IMR-90 (cell line): Measurements from ENCODE around the gene MGAT5. TPM values are rescaled to one million over a fixed set of nuclear protein-coding genes. Genes with fewer than 3 reads are reported as not detected.

ENCODE experiments used
- ATAC-seq: fragments of 200-7000 bp; cut with Tn5 transposase; 2 replicates; pipeline ENCODE4 v1.9.1; 2020; ENCODE audit warnings: low read depth, mild to moderate bottlenecking, moderate library complexity
- BruUV-seq: library from RNA; stranded (reverse); fragments of 400-500 nt; replicated peaks from 2 replicates; lab custom pipeline; 2021; lab: Mats Ljungman, UMichigan
- CTCF ChIA-PET: fragments of 300-600 bp; formaldehyde crosslinking; extraction: SDS; loops from one replicate; lab custom pipeline; 2021; ENCODE audit warnings: antibody characterized with exemption; lab: Yijun Ruan, JAX
- POLR2A ChIA-PET: fragments of 300-600 bp; sonication (Branson Sonifier 250); formaldehyde crosslinking; loops from one replicate; lab custom pipeline; 2022; ENCODE audit warnings: antibody characterized with exemption; ENCODE audit not compliant: unreplicated experiment; lab: Charles Lee
- DNase-seq: peaks from one replicate; pipeline ENCODE4 v3.0.0; 2013
- H2AFZ ChIP-seq: replicated peaks from 2 replicates; pipeline ENCODE3; 2013; ENCODE audit warnings: low read length, mild to moderate bottlenecking; ENCODE audit not compliant: poor library complexity
- H2AK5ac ChIP-seq: 2 replicates; pipeline ENCODE4 v1.6.1; 2013; ENCODE audit warnings: low read depth, low read length, inconsistent platforms
- H2AK9ac ChIP-seq: replicated peaks from 2 replicates; pipeline ENCODE3; 2013; ENCODE audit warnings: mild to moderate bottlenecking, low read depth, low read length, moderate library complexity; ENCODE audit not compliant: poor library complexity
- H2BK120ac ChIP-seq: 2 replicates; pipeline ENCODE4 v1.6.1; 2013; ENCODE audit warnings: low read depth, low read length, inconsistent platforms
- H2BK15ac ChIP-seq: 3 replicates; pipeline ENCODE4 v1.6.1; 2013; ENCODE audit warnings: low read depth, low read length, inconsistent platforms
- H2BK20ac ChIP-seq: 2 replicates; pipeline ENCODE4 v1.6.1; 2013; ENCODE audit warnings: low read depth, mild to moderate bottlenecking, inconsistent platforms, low read length, moderate library complexity
- H2BK5ac ChIP-seq: 2 replicates; pipeline ENCODE4 v1.6.1; 2013; ENCODE audit warnings: mild to moderate bottlenecking, low read depth, low read length, inconsistent platforms; ENCODE audit not compliant: poor library complexity, severe bottlenecking
- H3K14ac ChIP-seq: replicated peaks from 2 replicates; pipeline ENCODE4 v1.6.1; 2013; ENCODE audit warnings: low read depth, low read length, inconsistent platforms
- H3K18ac ChIP-seq: 2 replicates; pipeline ENCODE4 v1.6.1; 2013; ENCODE audit warnings: low read depth, low read length, control low read depth
- H3K23ac ChIP-seq: 2 replicates; pipeline ENCODE4 v1.6.1; 2013; ENCODE audit warnings: low read depth, low read length, inconsistent platforms
- H3K27ac ChIP-seq: 2 replicates; pipeline ENCODE4 v1.5.1; 2013; ENCODE audit warnings: mild to moderate bottlenecking, control low read depth, low read length; ENCODE audit not compliant: insufficient read depth
- H3K27me3 ChIP-seq: 2 replicates; pipeline ENCODE4 v1.6.1; 2013; ENCODE audit warnings: low read length; ENCODE audit not compliant: control insufficient read depth, insufficient read depth
- H3K36me3 ChIP-seq: 2 replicates; pipeline ENCODE4 v1.6.1; 2013; ENCODE audit warnings: low read length, mixed read lengths; ENCODE audit not compliant: control insufficient read depth, insufficient read depth
- H3K4ac ChIP-seq: 2 replicates; pipeline ENCODE4 v1.6.1; 2013; ENCODE audit warnings: low read depth, low read length, inconsistent platforms
- H3K4me1 ChIP-seq: 2 replicates; pipeline ENCODE4 v1.6.1; 2013; ENCODE audit warnings: low read length, mixed read lengths; ENCODE audit not compliant: control insufficient read depth, insufficient read depth
- H3K4me2 ChIP-seq: 2 replicates; pipeline ENCODE4 v1.6.1; 2013; ENCODE audit warnings: low read depth, mild to moderate bottlenecking, control low read depth, low read length, moderate library complexity
- H3K4me3 ChIP-seq: 2 replicates; pipeline ENCODE4 v1.5.1; 2013; ENCODE audit warnings: low read depth, mild to moderate bottlenecking, control low read depth, low read length, moderate library complexity; ENCODE audit not compliant: insufficient read depth
- H3K56ac ChIP-seq: 2 replicates; pipeline ENCODE4 v1.6.1; 2013; ENCODE audit warnings: low read length, inconsistent platforms; ENCODE audit not compliant: insufficient read depth; ENCODE audit errors: extremely low read depth
- H3K79me1 ChIP-seq, 2 experiments: 2 replicates each; pipeline ENCODE4 v1.6.1; 2013; ENCODE audit warnings: low read length in 2 of 2, inconsistent platforms in 1 of 2, low read depth in 1 of 2
- H3K9ac ChIP-seq: 2 replicates; pipeline ENCODE4 v1.6.1; 2013; ENCODE audit warnings: low read depth, low read length, control low read depth
- H3K9me1 ChIP-seq: 2 replicates; pipeline ENCODE4 v1.6.1; 2013; ENCODE audit warnings: low read length, inconsistent platforms; ENCODE audit not compliant: insufficient read depth
- H3K9me3 ChIP-seq: 2 replicates; pipeline ENCODE4 v1.6.1; 2013; ENCODE audit warnings: low read length; ENCODE audit not compliant: control insufficient read depth, insufficient read depth
- H4K20me1 ChIP-seq: 2 replicates; pipeline ENCODE4 v1.6.1; 2013; ENCODE audit warnings: low read length, inconsistent platforms; ENCODE audit not compliant: insufficient read depth
- H4K5ac ChIP-seq: 2 replicates; pipeline ENCODE4 v1.6.1; 2013; ENCODE audit warnings: mild to moderate bottlenecking, low read depth, low read length, control low read depth
- H4K8ac ChIP-seq, 2 experiments: 2 replicates each; pipeline ENCODE4 v1.6.1; 2013; ENCODE audit warnings: low read depth in 2 of 2, low read length in 2 of 2, control low read depth in 1 of 2, inconsistent platforms in 1 of 2
- H4K91ac ChIP-seq: 2 replicates; pipeline ENCODE4 v1.6.1; 2013; ENCODE audit warnings: low read depth, low read length, inconsistent platforms; ENCODE audit not compliant: insufficient read depth
- CTCF ChIP-seq: conservative IDR thresholded peaks from 2 replicates; pipeline ENCODE4 v1.5.1; 2012; ENCODE audit warnings: mild to moderate bottlenecking, low read depth, low read length, improper control_type of control experiment
- ELK1 ChIP-seq: fragments of 150-350 bp; IDR thresholded peaks from 2 replicates; pipeline ENCODE4 v1.6.1; 2016; ENCODE audit warnings: low read depth, mild to moderate bottlenecking, low read length, moderate library complexity, borderline replicate concordance
- FOS ChIP-seq: fragments of 150-350 bp; IDR thresholded peaks from 2 replicates; pipeline ENCODE4 v1.6.1; 2016; ENCODE audit warnings: low read depth, low read length
- MAFK ChIP-seq: IDR thresholded peaks from 2 replicates; pipeline ENCODE4 v1.6.1; 2012; ENCODE audit warnings: low read depth, low read length, improper control_type of control experiment
- MAZ ChIP-seq: IDR thresholded peaks from 2 replicates; pipeline ENCODE4 v1.6.1; 2012; ENCODE audit warnings: low read depth, mild to moderate bottlenecking, low read length, improper control_type of control experiment, moderate library complexity, borderline replicate concordance
- MXI1 ChIP-seq: IDR thresholded peaks from 2 replicates; pipeline ENCODE4 v1.6.1; 2012; ENCODE audit warnings: low read depth, mild to moderate bottlenecking, low read length, moderate library complexity, borderline replicate concordance
- NFE2L2 ChIP-seq: fragments of 150-350 bp; IDR thresholded peaks from 2 replicates; pipeline ENCODE4 v1.6.1; 2016; ENCODE audit warnings: low read depth, mild to moderate bottlenecking, low read length
- POLR2A ChIP-seq: IDR thresholded peaks from 2 replicates; pipeline ENCODE4 v1.6.1; 2012; ENCODE audit warnings: mild to moderate bottlenecking, low read depth, low read length
- RAD21 ChIP-seq: IDR thresholded peaks from 2 replicates; pipeline ENCODE4 v1.6.1; 2012; ENCODE audit warnings: low read length, improper control_type of control experiment
- RCOR1 ChIP-seq: IDR thresholded peaks from 2 replicates; pipeline ENCODE4 v1.6.1; 2012; ENCODE audit warnings: mild to moderate bottlenecking, low read length, improper control_type of control experiment; ENCODE audit not compliant: insufficient replicate concordance
- RFX5 ChIP-seq: IDR thresholded peaks from 2 replicates; pipeline ENCODE4 v1.8.0; 2012; ENCODE audit warnings: low read depth, mild to moderate bottlenecking, low read length, moderate library complexity
- SMC3 ChIP-seq: fragments of 150-350 bp; IDR thresholded peaks from 2 replicates; pipeline ENCODE4 v1.6.1; 2016; ENCODE audit warnings: low read depth, mild to moderate bottlenecking, antibody characterized with exemption, low read length, moderate library complexity
- WGBS, 2 experiments: methylation state at CpG; one replicate each; pipeline versions ENCODE4 v1.1.5 to v1.1.7; 2013; ENCODE audit warnings: missing lambda C conversion rate in 2 of 2; ENCODE audit not compliant: insufficient read length in 1 of 2; ENCODE audit errors: extremely low coverage in 2 of 2; 5-methylcytosine and 5-hydroxymethylcytosine counted together
- dilution Hi-C: fragments of 300-500 bp; cut with HindIII; formaldehyde crosslinking; loops from one replicate; pipeline ENCODE4 v1.14.3; 2018; ENCODE audit warnings: low sequenced_read_pairs; ENCODE audit not compliant: unreplicated experiment
- in situ Hi-C: fragments of 300-500 bp; cut with MboI; formaldehyde crosslinking; loops from 3 replicates; pipeline ENCODE4 v1.14.3; 2019; ENCODE audit warnings: low sequenced_read_pairs, inconsistent platforms, mixed read lengths
- intact Hi-C: fragments of 100-400 bp; cut with micrococcal nuclease; formaldehyde crosslinking; loops from 2 replicates; pipeline ENCODE4 v1.10.0; 2022
- polyA plus RNA-seq, 3 experiments: library from polyadenylated mRNA; depleted of rRNA; stranded (reverse); fragments of >200 nt; gene quantifications; 2 replicates each; pipeline ENCODE4 v1.2.3, GENCODE V29; 2012; ENCODE audit warnings: low replicate concordance in 1 of 3
- total RNA-seq: library from RNA; depleted of rRNA; stranded (reverse); fragments of >200 nt; gene quantifications from 2 replicates; pipeline ENCODE4 v1.2.3, GENCODE V29; 2012

The MGAT5 gene
- total and polyA plus RNA-seq, 2 of the 4 experiments (the other 2 are of a cell fraction) = 22.9 to 59.9 TPM

- no peak overlapping the region for H3K9ac ChIP-seq
- no peak overlapping the region for H2BK5ac ChIP-seq
- CTCF ChIA-PET = no interaction called here
- no peak overlapping the region for H3K27ac ChIP-seq
- no peak overlapping the region for H3K18ac ChIP-seq
- intact Hi-C loops = no loop called here
- no peak for TF ChIP-seq MAFK
- TF ChIP-seq MAZ = no peak
- TF ChIP-seq ELK1 = no peak
- no peak for TF ChIP-seq SMC3
- no peak for TF ChIP-seq MXI1
- no peak for TF ChIP-seq RFX5
- TF ChIP-seq NFE2L2 = no peak
- TF ChIP-seq POLR2A = no peak
- TF ChIP-seq RCOR1 = no peak
- TF ChIP-seq RAD21 = no peak
- TF ChIP-seq CTCF = no peak
- TF ChIP-seq FOS = no peak
- BruUV-seq = no TSS peak
- peaks cover 2% of the 10 kb centered on the region; the same call in 1 of the 2 replicates for H3K4me1 ChIP-seq
- no peak overlapping the region for H2AK9ac ChIP-seq
- H3K27me3 ChIP-seq = no peaks in the 10 kb centered on the region
- H3K79me1 ChIP-seq = peaks cover 32 to 66% of the 10 kb centered on the region in 2 experiments
- H3K4ac ChIP-seq = no peak overlapping the region
- in situ Hi-C loops = no loop called here
- peaks cover 14% of the 10 kb centered on the region for H3K36me3 ChIP-seq
- H4K8ac ChIP-seq = no peak overlapping the region
- no peak for ATAC-seq
- POLR2A ChIA-PET = no interaction called here
- no peak overlapping the region for H3K4me3 ChIP-seq
- H3K23ac ChIP-seq = no peak overlapping the region
- H3K14ac ChIP-seq = no peak overlapping the region
- no peak overlapping the region for H2BK20ac ChIP-seq
- dilution Hi-C loops = no loop called here
- H2AFZ ChIP-seq = no peak overlapping the region
- H2BK120ac ChIP-seq = no peak overlapping the region
- peaks cover 24% of the 10 kb centered on the region for H3K9me1 ChIP-seq
- no peak overlapping the region for H4K91ac ChIP-seq
- no peak for DNase-seq
- H3K4me2 ChIP-seq = no peak overlapping the region
- no peak overlapping the region for H3K56ac ChIP-seq
- H4K5ac ChIP-seq = no peak overlapping the region
- H2BK15ac ChIP-seq = no peak overlapping the region
- no peaks in the 10 kb centered on the region for H3K9me3 ChIP-seq
- peaks cover 29% of the 10 kb centered on the region; the same call in 1 of the 2 replicates for H4K20me1 ChIP-seq
- H2AK5ac ChIP-seq = no peak overlapping the region
- 100% methylated on average over 2 of the region's 4 CpGs; no CpG with 5 or more reads in 1 of the 2 experiments for WGBS, 2 experiments
Observed at GRCh38 chr2:134280726-134281125, 26.9 kb downstream of the MGAT5 start.
